Mononuclear cell (primary cell): ENCODE data around the gene PCMTD2. TPM values are rescaled to one million over a fixed set of nuclear protein-coding genes. Genes with fewer than 3 reads are reported as not detected.

ENCODE experiments used
- H3K27me3 ChIP-seq: 2 replicates; pipeline ENCODE4 v1.6.0; 2011; ENCODE audit warnings: low read length, control low read depth; ENCODE audit not compliant: insufficient read depth
- H3K4me1 ChIP-seq: 2 replicates; pipeline ENCODE4 v1.5.1; 2011; ENCODE audit warnings: mild to moderate bottlenecking, low read length, control low read depth; ENCODE audit not compliant: insufficient read depth
- H3K4me3 ChIP-seq: 2 replicates; pipeline ENCODE4 v1.5.1; 2011; ENCODE audit warnings: mild to moderate bottlenecking, low read length, moderate library complexity
- H3K9me3 ChIP-seq: 2 replicates; pipeline ENCODE4 v1.5.1; 2011; ENCODE audit warnings: low read depth, mild to moderate bottlenecking, control low read depth, low read length
- total RNA-seq: library from RNA; depleted of rRNA; stranded (reverse); fragments of >200 nt; gene quantifications from one replicate; pipeline ENCODE4 v1.2.3, GENCODE V29; 2012

PCMTD2 gene
- total RNA-seq, 1 donor: 57.8 TPM

DNA sequence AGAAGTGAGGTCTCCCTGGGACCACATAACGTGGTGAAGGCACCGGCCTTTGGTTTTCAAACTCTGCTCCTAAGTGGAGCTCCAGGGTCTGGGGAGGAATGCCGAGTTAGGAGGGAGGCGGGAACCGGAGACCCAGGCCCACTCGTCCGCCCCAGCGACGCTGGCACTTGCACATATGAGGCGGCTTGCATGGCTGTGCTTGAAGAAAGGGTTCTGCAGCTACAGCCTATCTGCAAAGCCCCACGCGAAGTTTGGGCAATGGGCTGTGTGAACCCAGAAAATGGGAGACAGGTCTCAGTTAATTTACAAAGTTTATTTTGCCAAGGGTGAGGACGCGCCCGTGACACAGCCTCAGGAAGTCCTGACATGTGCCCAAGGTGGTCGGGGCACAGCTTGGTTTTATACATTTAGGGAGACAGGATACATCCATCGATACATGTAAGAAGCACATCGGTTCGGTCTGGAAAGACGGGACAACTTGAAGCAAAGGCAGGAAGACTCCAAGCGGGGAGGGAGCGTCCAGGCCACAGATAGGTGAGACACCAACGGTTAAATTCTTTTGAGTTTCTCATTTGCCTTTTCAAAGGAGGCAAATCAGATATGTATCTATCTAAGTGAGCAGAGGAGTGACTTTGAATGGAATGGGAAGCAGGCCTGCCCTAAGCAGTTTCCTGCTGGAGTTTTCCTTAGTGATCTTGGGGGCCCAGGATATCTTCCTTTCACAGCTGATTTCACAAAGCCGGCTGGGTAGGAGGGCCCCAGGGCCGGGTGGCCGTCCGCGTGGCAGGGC lies 782 bp upstream of the PCMTD2 start:
- Histone ChIP-seq H3K4me1 (peaks cover 30% of the 10 kb centered on the region), H3K27me3 (peaks cover 5% of the 10 kb centered on the region), H3K9me3 (no peaks in the 10 kb centered on the region), H3K4me3 (peak overlapping the region; percentile 70)

GRCh38 chr20:64256282-64256935 lies 861 bp downstream of the PCMTD2 start:
- H3K27me3 ChIP-seq: no peaks in the 10 kb centered on the region
- H3K4me1 ChIP-seq: peaks cover 41% of the 10 kb centered on the region
- H3K9me3 ChIP-seq: no peaks in the 10 kb centered on the region
- H3K4me3 ChIP-seq: peak overlapping the region; percentile 70

DNA sequence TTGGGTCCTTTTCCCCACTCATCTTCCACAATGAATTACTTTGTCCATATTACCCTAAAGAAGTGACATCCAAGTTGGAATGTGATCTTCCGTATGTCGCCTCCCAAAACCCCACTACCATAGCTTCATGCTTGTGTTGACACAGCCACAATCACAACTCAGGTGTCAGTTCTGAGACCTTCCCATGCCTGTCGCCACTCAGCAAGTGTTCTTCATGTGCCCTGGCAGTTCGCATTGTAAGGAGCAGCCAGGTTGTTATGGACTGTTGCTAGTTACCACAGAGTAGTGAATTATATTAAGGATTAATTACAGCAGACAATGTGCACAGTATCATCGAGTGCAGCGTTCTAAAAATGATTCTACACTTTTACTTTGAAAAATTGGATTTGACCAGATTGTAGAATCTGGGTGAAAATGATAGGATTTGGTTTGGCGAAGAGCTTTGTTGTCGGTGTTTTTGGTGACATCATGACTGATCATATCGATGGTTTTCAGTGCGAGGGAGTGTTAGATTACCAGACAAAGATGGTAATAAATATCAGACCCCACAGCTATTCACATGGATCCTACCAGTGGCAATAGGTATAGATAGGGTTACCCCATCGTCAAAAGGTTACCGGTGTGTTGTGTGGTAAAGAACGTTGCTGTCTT lies 1.7 kb downstream of the PCMTD2 start:
- peak overlapping the region; percentile 70 for H3K4me3 ChIP-seq
- no peaks in the 10 kb centered on the region for H3K9me3 ChIP-seq
- peaks cover 41% of the 10 kb centered on the region for H3K4me1 ChIP-seq
- H3K27me3 ChIP-seq: no peaks in the 10 kb centered on the region

GRCh38 chr20:64258071-64258823 lies 2.7 kb downstream of the PCMTD2 start:
- H3K4me1 ChIP-seq: peaks cover 38% of the 10 kb centered on the region
- H3K4me3 ChIP-seq: no peak overlapping the region
- H3K27me3 ChIP-seq: no peaks in the 10 kb centered on the region
- H3K9me3 ChIP-seq: no peaks in the 10 kb centered on the region

GRCh38 chr20:64260239-64260638 lies 4.7 kb downstream of the PCMTD2 start:
- Histone ChIP-seq H3K9me3 (no peaks in the 10 kb centered on the region), H3K4me1 (peaks cover 32% of the 10 kb centered on the region), H3K27me3 (no peaks in the 10 kb centered on the region), H3K4me3 (no peak overlapping the region)

- H3K4me3 ChIP-seq: no peak overlapping the region
- peaks cover 27% of the 10 kb centered on the region for H3K4me1 ChIP-seq
- no peaks in the 10 kb centered on the region for H3K27me3 ChIP-seq
- H3K9me3 ChIP-seq: no peaks in the 10 kb centered on the region
Observed at GRCh38 chr20:64261138-64261537, 5.6 kb downstream of the PCMTD2 start.

- Histone ChIP-seq H3K4me3 (no peak overlapping the region), H3K9me3 (no peaks in the 10 kb centered on the region), H3K27me3 (no peaks in the 10 kb centered on the region), H3K4me1 (peaks cover 11% of the 10 kb centered on the region)
Observed at GRCh38 chr20:64264091-64264490, 8.5 kb downstream of the PCMTD2 start.

- no peaks in the 10 kb centered on the region for H3K9me3 ChIP-seq
- H3K4me1 ChIP-seq: peaks cover 8% of the 10 kb centered on the region
- H3K27me3 ChIP-seq: no peaks in the 10 kb centered on the region
- H3K4me3 ChIP-seq: no peak overlapping the region
Observed at GRCh38 chr20:64265201-64265600, 9.7 kb downstream of the PCMTD2 start.

GRCh38 chr20:64266988-64267387 lies 11.4 kb downstream of the PCMTD2 start:
- H3K27me3 ChIP-seq: no peaks in the 10 kb centered on the region
- no peak overlapping the region for H3K4me3 ChIP-seq
- no peaks in the 10 kb centered on the region for H3K4me1 ChIP-seq
- H3K9me3 ChIP-seq: no peaks in the 10 kb centered on the region

- H3K9me3 ChIP-seq: no peaks in the 10 kb centered on the region
- no peaks in the 10 kb centered on the region for H3K27me3 ChIP-seq
Observed at GRCh38 chr20:64268174-64268573, 12.6 kb downstream of the PCMTD2 start.

DNA sequence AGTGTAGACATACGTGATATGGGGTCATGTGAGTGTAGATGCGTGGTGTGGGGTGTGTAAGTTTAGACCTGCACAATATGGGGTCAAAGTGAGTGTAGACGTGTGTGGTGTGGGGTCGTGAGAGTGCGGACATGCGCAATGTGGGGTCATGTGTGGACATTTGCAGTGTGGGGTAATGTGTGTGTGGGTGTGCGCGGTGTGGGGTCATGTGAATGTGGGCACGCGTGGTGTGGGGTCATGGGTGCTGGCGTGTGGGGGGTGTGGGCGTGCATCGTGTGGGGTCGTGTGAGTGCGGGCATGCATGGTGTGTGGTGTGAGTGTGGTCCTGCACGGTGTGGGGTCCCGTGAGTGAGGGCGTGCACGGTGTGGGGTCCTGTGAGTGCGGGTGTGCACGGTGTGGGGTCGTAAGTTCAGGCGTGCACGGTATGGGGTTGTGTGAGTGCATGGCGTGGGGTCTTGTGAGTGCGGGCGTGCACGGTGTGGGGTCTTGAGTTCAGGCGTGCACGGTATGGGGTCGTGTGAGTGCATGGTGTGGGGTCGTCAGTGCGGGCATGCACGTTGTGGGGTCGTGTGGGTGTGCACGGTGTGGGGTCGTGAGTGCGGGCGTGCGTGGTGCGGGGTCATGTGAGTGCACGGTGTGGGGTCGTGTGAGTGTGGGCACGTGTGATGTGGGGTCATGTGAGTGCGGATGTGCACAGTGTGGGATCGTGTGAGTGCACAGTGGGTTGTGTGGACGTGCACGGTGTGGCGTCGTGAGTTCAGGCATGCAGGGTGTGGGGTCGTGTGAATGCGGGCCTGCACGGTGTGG lies 14.3 kb downstream of the PCMTD2 start:
- H3K9me3 ChIP-seq: no peaks in the 10 kb centered on the region
- no peak overlapping the region for H3K4me3 ChIP-seq
- H3K27me3 ChIP-seq: no peaks in the 10 kb centered on the region
- no peaks in the 10 kb centered on the region for H3K4me1 ChIP-seq

More at GRCh38 chr20:64268174-64268573, 12.6 kb downstream of the PCMTD2 start:
- no peak overlapping the region for H3K4me3 ChIP-seq
- no peaks in the 10 kb centered on the region for H3K4me1 ChIP-seq

DNA sequence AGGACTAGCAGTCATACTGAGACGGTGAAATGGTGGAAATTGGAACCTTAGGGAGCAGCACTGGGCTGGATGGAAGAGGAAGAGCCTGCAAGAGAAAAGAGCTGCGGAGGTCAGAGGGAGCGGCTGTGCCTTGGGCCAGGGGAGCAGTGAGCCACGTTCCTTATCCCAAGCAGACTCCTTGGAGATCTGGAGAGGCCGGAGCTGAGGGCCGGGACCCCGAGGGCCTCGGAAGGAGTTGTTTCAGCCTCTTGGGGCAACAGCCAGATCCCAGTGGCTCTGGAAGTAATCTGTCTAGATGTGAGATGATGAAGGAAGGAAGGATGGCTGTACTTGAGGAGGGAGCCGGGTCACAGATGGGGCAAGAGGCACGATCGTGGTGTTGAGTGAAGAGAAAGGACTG lies 16.1 kb downstream of the PCMTD2 start:
- no peaks in the 10 kb centered on the region for H3K9me3 ChIP-seq
- H3K27me3 ChIP-seq: no peaks in the 10 kb centered on the region

GRCh38 chr20:64273109-64273508 lies 17.6 kb downstream of the PCMTD2 start:
- Histone ChIP-seq H3K9me3 (no peaks in the 10 kb centered on the region), H3K4me3 (no peak overlapping the region), H3K4me1 (no peaks in the 10 kb centered on the region), H3K27me3 (no peaks in the 10 kb centered on the region)

More for the DNA sequence above, 16.1 kb downstream of the PCMTD2 start:
- H3K4me3 ChIP-seq: no peak overlapping the region
- no peaks in the 10 kb centered on the region for H3K4me1 ChIP-seq

- H3K4me1 ChIP-seq: no peaks in the 10 kb centered on the region
- no peaks in the 10 kb centered on the region for H3K9me3 ChIP-seq
- H3K4me3 ChIP-seq: no peak overlapping the region
- H3K27me3 ChIP-seq: no peaks in the 10 kb centered on the region
Observed at GRCh38 chr20:64276817-64277216, 21.3 kb downstream of the PCMTD2 start.
